Adipose tissue (tissue), 3 donors: ENCODE measurements around the gene DCDC2B. TPM values are rescaled to one million over a fixed set of nuclear protein-coding genes. Genes with fewer than 3 reads are reported as not detected.

Experiments used
- H3K27ac ChIP-seq: one replicate; pipeline ENCODE4 v1.5.1; 2013; ENCODE audit warnings: low read depth, low read length
- WGBS, 3 donors: extraction: QIAGEN DNeasy Blood & Tissue Kit; methylation state at CpG; one replicate each; pipeline ENCODE4 v1.1.7; 2013; 5-methylcytosine and 5-hydroxymethylcytosine counted together
- polyA plus RNA-seq, 3 donors: library from polyadenylated mRNA; stranded (reverse); fragments of 200-250 nt; gene quantifications; one replicate each; pipeline ENCODE4 v1.2.3, GENCODE V29; 2013
- donor health status: healthy with polysubstance abuse.
- donor health status: Bipolar disorder and iron deficiency.
- donor health status: healthy.

The DCDC2B gene
- polyA plus RNA-seq, 3 donors = not detected

DNA sequence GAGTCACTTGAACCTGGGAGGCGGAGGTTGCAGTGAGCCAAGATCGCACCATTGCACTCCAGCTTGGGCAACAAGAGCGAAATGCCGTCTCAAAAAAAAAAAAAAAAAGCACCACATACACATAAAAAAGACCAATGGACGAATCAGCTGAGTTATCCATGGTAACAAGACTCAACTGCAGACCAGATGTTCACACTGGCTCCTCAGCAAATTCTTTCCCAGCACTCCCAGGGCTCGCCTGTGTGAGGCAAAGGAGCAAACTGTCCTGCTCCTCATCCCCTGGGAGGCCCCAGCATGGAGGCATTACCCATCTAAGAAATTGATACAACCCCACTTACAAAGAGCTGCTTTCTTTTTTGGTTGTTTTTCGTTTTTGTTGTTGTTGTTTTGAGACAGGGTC, 10.1 kb downstream of the DCDC2B start:
- H3K27ac ChIP-seq = no peak overlapping the region
- WGBS, 3 donors = 82 to 87% (median 87%) methylated on average over 5 to 7 of the region's 7 CpGs

DNA sequence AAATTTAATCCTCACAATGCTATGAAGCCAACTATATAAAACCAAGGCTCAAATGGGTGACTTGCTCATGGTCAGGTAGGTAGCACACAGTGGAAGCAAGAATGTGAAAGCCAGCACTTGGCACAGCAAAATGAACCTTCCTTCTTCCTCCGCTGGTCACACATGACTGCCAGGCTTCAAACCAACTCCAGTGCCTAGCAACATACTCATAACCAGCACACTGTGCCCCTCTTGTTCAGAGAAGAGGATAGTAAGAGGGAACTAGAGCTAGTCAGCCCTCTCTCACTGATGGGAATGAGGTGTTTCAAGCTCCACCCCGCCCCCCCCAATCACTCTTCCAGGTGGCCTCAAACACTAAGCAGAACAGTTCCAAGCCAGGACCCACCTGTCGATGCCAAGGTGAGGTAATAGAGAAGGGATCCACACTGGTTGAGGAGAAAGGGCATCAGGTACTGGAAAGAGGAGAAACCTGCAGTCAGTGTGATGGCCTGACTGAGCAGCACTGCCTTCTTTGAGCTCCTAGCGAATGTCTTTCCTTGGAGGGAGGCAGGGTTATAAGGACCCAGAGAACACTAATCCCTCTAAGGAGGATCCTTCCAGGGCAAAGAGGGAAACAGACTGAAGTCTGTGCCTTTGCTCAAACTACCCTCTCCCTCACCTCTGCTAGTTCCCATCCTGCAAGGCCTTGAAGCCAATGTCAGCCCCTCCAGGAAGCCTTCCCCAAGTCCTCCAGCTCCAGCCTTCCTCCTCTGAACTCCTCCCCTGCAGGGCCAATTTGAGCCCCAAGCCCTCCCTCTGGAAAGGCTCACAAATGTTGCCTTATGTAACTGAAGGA, 12.1 kb downstream of the DCDC2B start:
- no peak overlapping the region for H3K27ac ChIP-seq
- 86 to 96% (median 91%) methylated on average over 4 of the region's 4 CpGs for WGBS, 3 donors

DNA sequence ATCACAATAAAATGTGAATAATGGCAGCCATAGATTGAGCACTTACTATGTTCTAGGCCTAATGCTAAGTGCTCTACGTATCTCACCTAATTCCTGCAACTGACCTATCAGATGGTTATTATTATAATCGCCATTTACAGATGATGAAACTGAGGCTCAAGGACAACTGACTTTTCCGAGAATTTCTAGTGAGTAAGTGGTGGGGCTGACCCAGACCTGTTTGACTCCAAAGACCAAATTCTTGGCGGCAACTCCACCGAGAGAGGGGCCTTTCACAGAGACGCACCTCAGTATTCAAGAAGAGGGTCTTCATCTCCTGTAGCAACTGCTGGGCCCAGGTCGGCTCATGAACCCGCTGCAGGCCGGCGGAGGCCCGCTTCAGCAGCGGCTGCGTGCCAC, 12.7 kb downstream of the DCDC2B start:
- H3K27ac ChIP-seq = peak overlapping the region; percentile 45
- 7 to 12% (median 8%) methylated on average over 13 of the region's 13 CpGs for WGBS, 3 donors

DNA sequence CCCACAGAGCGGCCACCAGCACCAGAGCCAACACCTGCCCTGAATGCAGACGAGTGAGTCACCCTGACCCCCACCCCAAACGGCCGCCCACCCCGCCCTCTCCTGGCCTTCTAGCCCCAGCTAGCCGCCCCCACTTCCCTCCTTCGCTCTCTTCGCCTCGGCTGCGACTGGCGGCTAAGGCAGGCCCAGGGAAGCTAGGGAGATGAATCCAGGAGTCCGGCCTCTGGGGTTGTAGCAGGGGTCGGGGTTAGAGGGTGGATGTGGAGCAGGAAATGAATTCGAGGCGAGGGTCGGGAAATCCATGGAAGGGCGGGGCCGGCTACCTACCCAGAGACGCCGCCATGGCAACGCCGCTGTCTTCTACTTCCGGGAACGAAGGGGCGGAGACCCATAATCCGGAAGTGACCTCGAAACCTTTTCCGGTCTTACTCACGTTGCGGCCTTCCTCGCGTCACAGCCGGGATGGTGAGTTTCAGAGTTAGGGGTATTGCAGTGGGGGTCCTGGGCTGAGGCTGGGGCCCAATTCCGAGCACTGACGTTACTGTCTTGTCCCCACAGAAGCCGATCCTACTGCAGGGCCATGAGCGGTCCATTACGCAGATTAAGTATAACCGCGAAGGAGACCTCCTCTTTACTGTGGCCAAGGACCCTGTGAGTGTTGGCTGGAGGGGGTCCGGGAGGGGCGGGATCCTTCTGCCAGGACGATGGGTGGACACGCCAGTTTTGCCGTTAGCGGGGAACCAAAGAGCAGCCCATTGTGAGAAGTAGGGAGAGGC, 13.3 kb downstream of the DCDC2B start, which contains the start of the genes EIF3I and TMEM234:
TSS of gene EIF3I (plus strand) at position 428 of the 776 bp plus-strand sequence. CDS start at position 463, 35 bp downstream.
TSS of gene TMEM234 (minus strand) at position 374 of the 776 bp plus-strand sequence. CDS start at position 343, 31 bp downstream.
- H3K27ac ChIP-seq = peak within 1 kb of the TSS; percentile 71
- WGBS, 3 donors = 0 to 1% (median 1%) methylated on average over 43 to 46 of the region's 46 CpGs

DNA sequence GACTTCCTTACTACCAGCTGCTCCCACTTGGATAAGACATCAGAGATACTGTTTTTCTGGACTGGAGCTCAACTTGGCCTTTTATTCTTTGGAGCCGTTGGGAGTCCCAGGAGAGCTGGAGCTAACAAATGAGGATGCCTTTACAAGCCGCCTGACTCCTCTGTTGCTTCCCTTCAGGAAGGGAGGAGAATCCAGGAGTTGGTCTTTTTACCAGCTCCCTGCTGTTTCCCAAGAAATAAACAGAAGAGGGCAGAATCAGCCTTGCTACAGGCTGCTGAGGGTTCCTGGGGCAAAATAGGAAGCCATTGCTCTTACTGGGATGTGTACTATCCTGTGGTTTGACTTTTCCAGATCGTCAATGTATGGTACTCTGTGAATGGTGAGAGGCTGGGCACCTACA, 14.8 kb downstream of the DCDC2B start:
- WGBS, 3 donors = 54 to 72% (median 59%) methylated on average over 3 of the region's 3 CpGs
- peak overlapping the region; percentile 51 for H3K27ac ChIP-seq

DNA sequence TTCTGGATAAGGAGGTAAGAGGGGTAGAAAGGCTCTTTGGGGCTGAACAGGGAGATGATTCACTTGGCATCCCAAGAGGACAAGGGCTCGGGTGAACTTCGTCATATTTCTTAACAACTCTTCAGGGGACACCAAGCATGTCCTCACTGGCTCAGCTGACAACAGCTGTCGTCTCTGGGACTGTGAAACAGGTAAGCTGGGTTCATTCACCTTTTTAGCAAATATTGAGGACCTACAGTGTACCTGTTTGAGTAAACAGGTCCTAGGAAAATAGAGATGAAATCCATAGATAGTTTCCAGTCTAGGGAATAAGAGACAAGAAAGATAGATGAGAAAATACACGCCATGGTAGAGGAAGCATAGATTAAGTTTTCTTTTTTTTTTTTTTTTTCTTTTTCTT, 15.4 kb downstream of the DCDC2B start:
- no peak overlapping the region for H3K27ac ChIP-seq
- WGBS, 3 donors = 81 to 89% (median 83%) methylated on average over 4 of the region's 4 CpGs

DNA sequence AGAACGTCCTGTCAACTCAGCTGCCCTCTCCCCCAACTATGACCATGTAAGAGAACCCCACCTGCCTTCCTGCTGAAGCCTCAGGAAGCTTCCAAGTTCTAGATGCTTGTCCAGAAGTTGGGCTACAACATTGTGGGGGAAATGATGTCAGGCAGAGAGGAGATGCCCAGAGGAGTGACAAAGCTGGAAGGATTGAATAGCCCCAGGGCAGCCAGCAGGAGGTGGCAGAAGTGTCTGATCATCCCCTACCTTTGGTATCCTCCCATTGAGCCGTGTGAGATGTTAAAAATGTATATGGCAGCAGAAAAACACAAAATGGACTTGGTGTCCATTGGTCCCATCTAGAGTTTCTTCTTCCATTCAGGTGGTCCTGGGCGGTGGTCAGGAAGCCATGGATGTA, 19.9 kb downstream of the DCDC2B start:
- WGBS, 3 donors = 72 to 85% (median 81%) methylated on average over 3 of the region's 3 CpGs
- H3K27ac ChIP-seq = no peak overlapping the region

DNA sequence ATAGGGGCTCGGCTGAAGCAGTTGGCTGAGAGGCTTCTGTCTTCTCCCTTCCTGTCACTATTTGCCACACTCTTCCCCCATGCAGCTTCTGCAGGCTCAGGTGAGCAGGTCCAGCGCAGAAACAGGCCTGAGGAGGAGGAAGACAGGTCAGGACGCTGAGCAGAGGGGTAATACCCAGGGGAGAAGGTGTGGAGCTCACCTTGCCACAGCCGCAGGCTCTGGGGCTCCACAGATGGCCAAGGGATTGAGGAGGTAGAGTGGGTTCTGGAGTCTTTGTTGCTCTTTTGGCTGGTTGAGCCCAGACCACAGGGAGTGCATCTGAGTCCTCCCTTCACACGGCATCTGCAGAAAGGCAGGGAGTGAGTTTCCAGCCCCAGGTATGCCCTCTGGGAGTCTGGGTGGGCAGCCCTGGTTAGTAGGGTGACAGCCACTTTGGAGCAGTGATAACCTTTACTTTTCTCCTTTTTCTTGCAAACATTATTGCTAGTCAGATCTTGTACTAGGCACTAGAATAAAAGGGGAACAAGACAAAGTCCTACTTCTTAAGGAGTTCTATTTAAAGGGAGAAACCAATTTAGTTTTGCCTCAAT, 23.0 kb downstream of the DCDC2B start:
- H3K27ac ChIP-seq = no peak overlapping the region
- WGBS, 3 donors = 83% methylated on average over 5 of the region's 5 CpGs

DNA sequence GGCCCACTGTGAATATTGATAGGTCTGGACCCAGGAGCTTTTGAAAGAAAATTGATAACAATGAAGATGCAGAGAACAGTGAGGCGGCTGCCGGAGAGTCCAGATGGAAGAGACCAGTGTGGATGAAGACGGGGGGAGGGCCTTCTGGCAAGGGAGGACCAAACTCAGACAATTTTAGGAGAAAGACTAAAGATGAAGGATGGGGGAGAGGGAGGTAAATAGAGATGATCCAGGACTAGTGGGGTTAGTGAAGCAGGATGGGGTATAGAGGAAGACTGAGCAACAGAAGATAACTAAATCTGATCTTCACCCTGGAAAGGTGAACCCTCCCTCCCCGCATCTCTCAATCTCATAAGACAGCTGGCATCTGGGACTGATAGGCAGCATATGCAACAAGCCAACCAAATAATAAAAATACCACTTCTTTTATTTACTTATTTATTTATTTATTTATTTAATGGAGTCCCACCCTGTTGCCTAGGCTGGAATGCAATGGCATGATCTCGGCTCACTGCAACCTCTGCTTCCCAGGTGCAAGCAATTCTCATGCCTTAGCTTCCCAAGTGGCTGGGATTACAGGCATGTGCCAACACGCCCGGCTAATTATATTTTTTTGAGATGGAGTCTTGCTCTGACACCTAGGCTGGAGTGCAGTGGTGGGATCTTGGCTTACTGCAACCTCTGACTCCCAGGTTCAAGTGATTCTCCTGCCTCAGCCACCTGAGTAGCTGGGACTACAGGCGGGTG, 23.8 kb downstream of the DCDC2B start:
- H3K27ac ChIP-seq = no peak overlapping the region
- 84 to 89% (median 85%) methylated on average over 8 of the region's 8 CpGs for WGBS, 3 donors

DNA sequence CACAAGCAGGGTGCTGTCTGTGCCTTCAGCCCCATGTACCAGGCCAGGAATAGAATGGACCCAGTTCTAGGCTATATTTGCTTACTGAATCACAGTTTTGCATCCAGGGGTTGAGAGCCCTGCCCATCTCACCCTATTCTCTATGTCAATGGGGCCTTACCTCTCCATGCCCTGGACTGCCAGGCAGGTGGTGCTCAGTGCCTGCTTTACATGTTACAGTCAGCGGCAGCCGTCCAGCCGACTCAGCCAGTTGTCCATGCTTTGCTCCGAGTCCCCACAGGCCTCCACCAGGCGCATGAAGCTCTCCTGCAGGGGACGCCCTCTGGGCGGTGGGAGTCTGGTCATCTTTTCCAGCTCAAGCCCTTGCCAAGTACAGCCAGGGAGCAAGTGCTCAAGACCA, 25.9 kb downstream of the DCDC2B start:
- 86% methylated on average over 7 of the region's 7 CpGs for WGBS, 3 donors

DNA sequence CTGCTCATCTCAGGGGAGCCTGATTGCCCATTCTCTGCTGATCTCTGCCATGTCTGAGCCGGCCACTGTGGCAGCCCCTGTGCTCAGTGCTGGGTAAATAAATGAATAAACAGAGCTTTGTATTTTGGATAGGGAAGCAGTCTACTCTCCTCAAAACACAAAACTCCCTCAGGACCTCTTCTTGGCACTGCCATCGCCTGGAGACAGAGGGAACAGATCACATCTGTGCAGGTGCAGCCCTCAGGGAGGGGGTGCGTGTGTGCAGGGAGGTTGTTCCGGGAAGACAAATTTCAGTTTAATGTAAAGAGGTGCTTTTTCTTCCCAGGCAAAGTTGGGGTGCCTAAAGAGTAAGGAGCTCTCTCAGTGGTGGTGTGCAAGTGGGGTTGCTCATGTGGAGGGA, 30.4 kb downstream of the DCDC2B start:
- WGBS, 3 donors = 16 to 77% (median 68%) methylated on average over 4 of the region's 4 CpGs
- no peak overlapping the region for H3K27ac ChIP-seq

More for the DNA sequence above, 25.9 kb downstream of the DCDC2B start:
- no peak overlapping the region for H3K27ac ChIP-seq

DNA sequence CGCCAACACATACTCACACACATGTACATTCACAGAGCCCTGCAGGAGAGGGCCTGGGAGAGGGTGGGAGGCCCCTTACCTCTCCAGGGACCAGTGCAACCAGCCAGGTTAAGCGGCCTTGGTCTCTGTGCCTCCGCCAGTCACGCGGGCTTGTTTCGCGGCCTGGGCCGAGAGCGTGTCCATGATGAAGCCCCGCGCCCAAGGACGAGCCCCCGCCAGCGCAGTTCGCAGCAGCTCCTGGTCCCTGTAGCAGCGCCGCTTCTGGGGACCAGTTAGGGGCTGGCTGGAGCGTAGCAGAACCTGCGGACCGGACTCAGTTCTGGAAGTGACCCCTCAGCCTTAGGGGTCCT, 30.9 kb downstream of the DCDC2B start:
- no peak overlapping the region for H3K27ac ChIP-seq
- WGBS, 3 donors = 33 to 86% (median 72%) methylated on average over 19 to 20 of the region's 20 CpGs

DNA sequence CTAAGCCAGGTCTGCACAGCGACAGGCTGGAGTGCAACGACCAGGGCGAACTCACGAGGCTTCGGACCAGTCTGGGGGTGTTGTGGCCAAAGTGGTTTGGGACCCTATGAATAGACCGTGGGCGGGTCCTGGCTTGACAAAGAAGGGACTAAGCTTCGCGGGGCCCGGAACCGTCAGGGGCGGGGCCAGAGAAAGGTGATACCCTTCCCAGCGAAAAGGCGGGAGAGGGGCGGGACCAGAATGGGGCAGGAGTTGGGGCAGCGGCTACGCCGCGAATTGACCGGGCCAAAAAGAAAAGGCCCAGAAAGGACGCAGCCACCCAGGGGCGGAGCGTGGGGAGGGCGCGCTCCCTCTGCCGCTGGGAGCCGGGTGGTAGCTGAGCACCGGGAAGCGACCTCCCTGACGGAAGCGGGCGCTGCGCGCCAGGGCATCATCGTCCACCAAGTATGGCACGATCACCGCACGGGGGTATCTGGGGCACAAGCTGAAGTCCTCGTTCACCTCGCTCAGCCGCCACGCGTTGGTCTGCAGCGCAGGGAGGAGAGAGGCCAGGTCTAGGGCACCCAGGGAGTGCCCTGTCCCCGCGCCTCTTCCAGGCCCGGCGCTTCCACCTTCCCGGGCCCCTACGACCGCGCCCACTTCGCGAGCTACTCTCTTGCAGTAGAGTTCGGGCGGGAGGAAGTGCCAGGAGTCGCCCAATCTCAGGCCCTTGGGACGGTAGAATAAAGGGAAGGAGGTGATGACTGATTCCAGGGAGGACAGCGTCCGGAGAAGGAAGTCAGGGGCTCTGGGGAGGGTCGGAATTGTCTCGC, 31.5 kb downstream of the DCDC2B start:
- 1 to 6% (median 6%) methylated on average over 62 of the region's 62 CpGs for WGBS, 3 donors
- H3K27ac ChIP-seq = no peak overlapping the region

DNA sequence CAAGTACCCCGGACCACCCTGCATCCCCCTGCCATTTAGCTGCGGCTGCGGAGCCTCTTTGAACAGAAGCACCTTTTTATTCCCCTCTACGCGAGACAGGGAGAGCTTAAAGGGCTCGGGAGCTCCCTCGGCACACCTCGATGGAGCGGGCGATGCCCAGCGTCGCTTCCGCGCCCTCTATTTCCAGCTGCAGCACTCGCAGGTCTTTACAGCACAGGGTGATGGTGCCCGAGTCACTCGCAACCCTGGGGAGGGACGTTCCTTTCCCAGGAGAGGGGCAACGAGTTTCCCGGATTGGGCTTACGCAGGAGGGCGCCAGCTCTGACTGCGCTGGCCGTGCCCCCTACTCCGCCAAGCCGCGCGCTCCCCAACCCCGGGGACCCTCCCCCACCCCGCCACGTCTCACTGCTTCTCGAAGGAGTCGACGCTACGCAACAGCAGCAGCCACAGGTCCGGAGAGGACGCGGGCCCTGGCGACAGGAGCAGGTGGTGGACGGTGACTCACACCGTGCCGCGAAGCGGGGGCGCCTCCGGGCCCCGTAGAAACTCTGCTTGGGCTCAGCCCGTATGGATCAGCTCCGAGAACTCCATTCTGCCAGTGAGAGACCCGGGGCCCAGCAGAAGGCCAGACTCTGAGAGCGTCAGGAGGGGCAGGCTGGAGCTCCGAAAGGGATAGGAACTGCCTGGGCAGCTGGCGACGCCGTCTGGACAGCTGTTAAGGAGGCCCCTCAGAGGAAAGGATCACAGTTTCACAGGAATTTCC, 32.3 kb downstream of the DCDC2B start:
- H3K27ac ChIP-seq = no peak overlapping the region
- WGBS, 3 donors = 0 to 1% (median 0%) methylated on average over 54 to 55 of the region's 55 CpGs

DNA sequence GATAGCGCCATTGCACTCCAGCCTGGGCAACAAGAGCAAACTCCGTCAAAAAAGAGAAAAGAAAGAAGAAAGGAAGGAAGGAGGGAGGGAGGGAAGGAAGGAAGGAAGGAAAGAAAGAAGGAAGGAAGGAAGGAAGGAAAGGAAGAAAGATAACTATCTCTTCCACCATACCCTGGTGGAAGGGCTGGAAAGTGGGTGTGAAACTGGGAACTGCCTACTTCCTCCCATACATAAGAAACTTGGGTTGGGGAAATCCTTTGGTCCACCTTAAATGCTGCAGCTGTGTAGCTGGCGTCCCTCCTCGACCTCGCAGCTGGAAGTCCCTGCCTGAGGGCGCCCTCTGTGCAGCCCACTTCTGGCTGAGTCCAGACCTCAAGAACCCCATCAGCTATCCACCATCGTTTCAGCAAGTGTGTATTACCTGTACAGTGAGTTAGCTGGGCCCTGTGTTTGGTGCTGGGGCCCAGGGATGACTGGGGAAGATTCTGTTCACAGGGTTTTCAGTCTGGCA, 33.5 kb downstream of the DCDC2B start:
- WGBS, 3 donors = 24 to 44% (median 28%) methylated on average over 7 of the region's 7 CpGs

DNA sequence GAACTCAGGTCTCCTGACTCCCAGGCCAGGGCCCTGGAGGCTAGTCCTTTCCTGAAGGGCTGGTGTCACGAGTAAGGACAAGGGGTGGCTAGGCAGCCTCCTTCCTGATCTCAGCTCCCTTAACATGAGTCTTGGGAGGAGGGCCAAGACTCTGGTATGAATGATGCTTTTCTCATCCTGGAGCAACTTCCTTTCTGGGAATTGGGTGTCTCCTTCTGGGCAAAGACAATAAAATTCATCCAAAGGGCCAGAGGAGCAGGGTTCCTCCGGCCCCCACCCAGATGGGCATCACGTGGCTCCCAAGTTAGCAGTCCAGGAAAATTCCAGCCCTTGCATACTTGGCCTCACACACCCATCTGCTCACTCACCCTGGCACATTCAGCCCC, 38.0 kb downstream of the DCDC2B start, which contains the start of gene FAM167B:
TSS of gene FAM167B (plus strand) at position 335 of the 386 bp plus-strand sequence. CDS start 200 bp downstream, outside the sequence.
- whole genome bisulfite sequencing, 3 donors = 38 to 78% (median 40%) methylated on average over 3 of the region's 3 CpGs
- H3K27ac ChIP-seq = peak within 1 kb of the TSS; percentile 48

More for the DNA sequence above, 33.5 kb downstream of the DCDC2B start:
- H3K27ac ChIP-seq = no peak overlapping the region

DNA sequence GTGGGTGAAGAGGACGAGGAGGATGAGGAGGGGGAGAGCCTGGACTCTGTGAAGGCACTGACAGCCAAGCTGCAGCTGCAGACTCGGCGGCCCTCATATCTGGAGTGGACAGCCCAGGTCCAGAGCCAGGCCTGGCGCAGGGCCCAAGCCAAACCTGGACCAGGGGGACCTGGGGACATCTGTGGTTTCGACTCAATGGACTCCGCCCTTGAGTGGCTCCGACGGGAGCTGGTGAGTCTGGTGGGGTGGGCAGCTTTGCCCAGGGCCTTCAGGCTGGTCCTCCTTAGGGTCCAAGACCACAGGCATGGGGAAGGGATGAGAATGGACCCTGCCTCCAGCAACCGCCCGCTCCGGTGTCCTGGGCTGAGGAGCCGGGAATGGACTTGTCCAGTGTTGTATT, 38.6 kb downstream of the DCDC2B start:
- H3K27ac ChIP-seq = peak overlapping the region; percentile 48
- WGBS, 3 donors = 70 to 74% (median 74%) methylated on average over 12 of the region's 12 CpGs
